Neural cell (in vitro differentiated cells): ENCODE data around the gene GRXCR1.

ENCODE experiments used
- CTCF ChIP-seq: fragments of 450-650 bp; IDR thresholded peaks from 2 replicates; pipeline ENCODE4 v1.5.1; 2014; ENCODE audit warnings: antibody characterized with exemption, mild to moderate bottlenecking, moderate library complexity; ENCODE audit not compliant: poor library complexity, severe bottlenecking
- EP300 ChIP-seq: fragments of 450-650 bp; conservative IDR thresholded peaks from 2 replicates; pipeline ENCODE4 v1.6.1; 2014; ENCODE audit warnings: antibody characterized with exemption, mild to moderate bottlenecking, moderate library complexity; ENCODE audit not compliant: poor library complexity, severe bottlenecking
- EZH2 ChIP-seq: fragments of 200-600, 300-800 bp; shearing (Covaris generic), sonication (generic); IDR thresholded peaks from 2 replicates; pipeline ENCODE4 v1.6.1; 2014; ENCODE audit warnings: antibody characterized with exemption, low read length, borderline replicate concordance, mild to moderate bottlenecking; ENCODE audit not compliant: insufficient read depth, poor library complexity, severe bottlenecking
- MXI1 ChIP-seq: fragments of 450-650 bp; conservative IDR thresholded peaks from 2 replicates; pipeline ENCODE4 v1.6.1; 2014; ENCODE audit warnings: antibody characterized with exemption, mild to moderate bottlenecking; ENCODE audit not compliant: poor library complexity, severe bottlenecking
- POLR2AphosphoS5 ChIP-seq: IDR thresholded peaks from 2 replicates; pipeline ENCODE4 v1.6.1; 2012
- RAD21 ChIP-seq: fragments of 450-650 bp; conservative IDR thresholded peaks from 2 replicates; pipeline ENCODE4 v1.6.1; 2014; ENCODE audit warnings: antibody characterized with exemption, mild to moderate bottlenecking, moderate library complexity
- REST ChIP-seq: IDR thresholded peaks from 2 replicates; pipeline ENCODE4 v1.6.1; 2012; ENCODE audit warnings: borderline replicate concordance
- SMC3 ChIP-seq: fragments of 450-650 bp; conservative IDR thresholded peaks from 2 replicates; pipeline ENCODE4 v1.6.1; 2014; ENCODE audit warnings: antibody characterized with exemption, mild to moderate bottlenecking, moderate library complexity; ENCODE audit not compliant: poor library complexity
- TAF1 ChIP-seq: IDR thresholded peaks from 2 replicates; pipeline ENCODE4 v1.6.1; 2012; ENCODE audit warnings: low read depth

GRCh38 chr4:43041632-43042031 is 149.1 kb downstream of the GRXCR1 start:
- TF ChIP-seq EP300, result no peak
- no peak for TF ChIP-seq CTCF
- TF ChIP-seq RAD21, result no peak
- TF ChIP-seq TAF1, result no peak
- no peak for TF ChIP-seq POLR2AphosphoS5
- no peak for TF ChIP-seq SMC3
- TF ChIP-seq REST, result no peak
- no peak for TF ChIP-seq MXI1
- TF ChIP-seq EZH2, result no peak
